ENCODE data around the gene ZNF133. TPM values are rescaled to one million over a fixed set of nuclear protein-coding genes. Genes with fewer than 3 reads are reported as not detected.

Gene ZNF133
- total and polyA plus RNA-seq, 2 of the 13 experiments (the other 11 are each of a cell fraction or from before 2014, with no cell fraction given), result 23.5 to 26.7 TPM

- TF ChIP-seq ZNF343 (CRISPR knock-in tag; IDR thresholded peaks at IDR 0.05) (no peak), ZNF550 (CRISPR knock-in tag; IDR thresholded peaks at IDR 0.05; ENCODE audit: borderline replicate concordance) (no peak), PATZ1 (CRISPR knock-in tag; IDR thresholded peaks at IDR 0.05) (no peak), ZNF432 (CRISPR knock-in tag; IDR thresholded peaks at IDR 0.05; ENCODE audit: borderline replicate concordance) (no peak), MATR3 (CRISPR knock-in tag; IDR thresholded peaks at IDR 0.05) (no peak), POLR2G (IDR thresholded peaks at IDR 0.05; ENCODE audit: low read depth, low read length) (no peak)
Observed at GRCh38 chr20:18313411-18313810, 25.1 kb downstream of the ZNF133 start (continued).

- no peaks in the 10 kb centered on the region for H3K79me2 ChIP-seq (ENCODE audit: insufficient read depth, low read length)
- H3K27ac ChIP-seq (ENCODE audit: extremely low read length, insufficient read depth, low read length), result no peak overlapping the region
- no peak overlapping the region for H3K4me2 ChIP-seq (ENCODE audit: low read depth, low read length)
- H3K36me3 ChIP-seq (replicated peaks in 1 of 2; ENCODE audit: control insufficient read depth in 1 of 2, insufficient read depth in 2 of 2, low read length in 2 of 2), result peaks cover 21 to 35% of the 10 kb centered on the region in 2 experiments
- in situ Hi-C loops (cut with HindIII; ENCODE audit: extremely low pct_ligation_motif_present, low pct_unique_long_range_greater_than_20kb) (no loop called here), intact Hi-C loops (cut with micrococcal nuclease; ENCODE audit: unreplicated experiment) (no loop called here)
- H3K27me3 ChIP-seq (ENCODE audit: control insufficient read depth in 1 of 2, insufficient read depth in 2 of 2, low read length in 2 of 2), result no peaks in the 10 kb centered on the region
- H2AFZ ChIP-seq (ENCODE audit: low read length), result no peak overlapping the region
- no TSS peak for BruUV-seq (replicated peaks)
- DNase-seq (ENCODE audit: low spot score), result no peak
- H3K9me3 ChIP-seq (ENCODE audit: low read length), result no peaks in the 10 kb centered on the region
- 94% methylated on average over 8 of the region's 8 CpGs for WGBS (ENCODE audit: low lambda C conversion rate)
- ChIA-PET POLR2A (interaction anchor here (1.6 kb wide), 1 partner anchor 27 kb away, joined by 5 read pairs; the partner anchor contains the start of gene ZNF133), CTCF (ENCODE audit: low intra/inter-chr PET ratio, low total read pairs) (no interaction called here)
- H3K9ac ChIP-seq (ENCODE audit: insufficient read depth, low read depth, low read length), result no peak overlapping the region
- H4K20me1 ChIP-seq (ENCODE audit: insufficient read depth, low read length), result no peaks in the 10 kb centered on the region
- H3K4me1 ChIP-seq (ENCODE audit: insufficient read depth, low read length), result no peaks in the 10 kb centered on the region
- no peak; the same call in 2 of the 3 replicates for ATAC-seq
- FAIRE-seq, result no peak
- no peak overlapping the region for H3K4me3 ChIP-seq (replicated peaks in 1 of 3; ENCODE audit: insufficient read depth in 1 of 3, low read depth in 2 of 3, low read length in 3 of 3)
- TF ChIP-seq BCL6 (CRISPR knock-in tag; IDR thresholded peaks at IDR 0.05) (no peak), ATF3 (CRISPR knock-in tag; IDR thresholded peaks at IDR 0.05) (no peak), ZNF746 (CRISPR knock-in tag; IDR thresholded peaks at IDR 0.05) (no peak), RARG (CRISPR knock-in tag; IDR thresholded peaks at IDR 0.05; ENCODE audit: low read depth) (no peak), RCOR2 (CRISPR knock-in tag; IDR thresholded peaks at IDR 0.05) (no peak), FOXM1 (CRISPR knock-in tag; IDR thresholded peaks at IDR 0.05) (no peak), MIER3 (CRISPR knock-in tag; IDR thresholded peaks at IDR 0.05; ENCODE audit: borderline replicate concordance) (no peak), MXD3 (CRISPR knock-in tag; IDR thresholded peaks at IDR 0.05) (no peak), REXO4 (CRISPR knock-in tag; IDR thresholded peaks at IDR 0.05; ENCODE audit: borderline replicate concordance) (no peak), FOXC1 (CRISPR knock-in tag; IDR thresholded peaks at IDR 0.05; ENCODE audit: borderline replicate concordance) (no peak), TRAFD1 (CRISPR knock-in tag; IDR thresholded peaks at IDR 0.05; ENCODE audit: borderline replicate concordance) (no peak)
Observed at GRCh38 chr20:18314786-18315406, 26.6 kb downstream of the ZNF133 start.
